Measurements from ENCODE around the gene APAF1.
A peak's percentile ranks its signal among the peaks of the same experiment; 100 is the strongest.
"Not testable (repeated sequence)": the region's sequence is repeated elsewhere in the genome, so short reads cannot be mapped to it uniquely, and the experiment has no call there.

Gene APAF1

DNA sequence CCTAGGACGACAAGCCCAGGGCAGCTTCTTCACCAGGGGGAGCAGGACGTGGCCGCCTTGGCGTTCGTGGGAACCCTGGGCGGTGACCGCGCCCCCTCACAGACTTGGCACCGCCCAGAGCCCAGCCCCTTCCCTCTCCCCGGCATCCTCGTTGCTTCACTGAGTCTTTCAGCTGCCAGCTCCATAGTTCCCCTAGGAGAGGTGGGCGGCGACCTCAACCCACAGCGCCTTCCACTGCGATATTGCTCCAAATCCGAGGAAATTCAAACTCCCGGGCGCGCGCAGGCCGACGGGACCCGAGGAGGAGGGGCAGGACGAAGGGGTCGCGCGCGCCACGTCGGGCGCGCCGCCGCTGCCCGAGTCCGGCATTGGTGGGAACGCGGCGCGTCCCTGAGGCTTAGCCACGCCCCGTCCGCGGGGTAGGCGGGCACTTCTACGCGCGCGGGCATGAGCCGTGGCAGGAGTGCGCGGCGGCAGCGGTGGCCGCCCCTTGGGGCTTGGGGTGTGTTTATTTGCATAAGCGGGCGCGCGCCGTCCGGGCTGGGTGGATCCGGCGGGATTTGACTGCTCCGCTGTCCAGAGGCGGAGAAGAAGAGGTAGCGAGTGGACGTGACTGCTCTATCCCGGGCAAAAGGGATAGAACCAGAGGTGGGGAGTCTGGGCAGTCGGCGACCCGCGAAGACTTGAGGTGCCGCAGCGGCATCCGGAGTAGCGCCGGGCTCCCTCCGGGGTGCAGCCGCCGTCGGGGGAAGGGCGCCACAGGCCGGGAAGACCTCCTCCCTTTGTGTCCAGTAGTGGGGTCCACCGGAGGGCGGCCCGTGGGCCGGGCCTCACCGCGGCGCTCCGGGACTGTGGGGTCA is at the start of gene APAF1, which contains the start of gene IKBIP:
Gene APAF1, plus strand, starts transcription at position 579 of the 860 bp plus-strand sequence. CDS start 3,070 bp downstream, outside the sequence.
Gene IKBIP, minus strand, starts transcription at position 77 of the 860 bp plus-strand sequence. CDS start 87 bp downstream, outside the sequence.
- peak; percentile 88 for DNase-seq

DNA sequence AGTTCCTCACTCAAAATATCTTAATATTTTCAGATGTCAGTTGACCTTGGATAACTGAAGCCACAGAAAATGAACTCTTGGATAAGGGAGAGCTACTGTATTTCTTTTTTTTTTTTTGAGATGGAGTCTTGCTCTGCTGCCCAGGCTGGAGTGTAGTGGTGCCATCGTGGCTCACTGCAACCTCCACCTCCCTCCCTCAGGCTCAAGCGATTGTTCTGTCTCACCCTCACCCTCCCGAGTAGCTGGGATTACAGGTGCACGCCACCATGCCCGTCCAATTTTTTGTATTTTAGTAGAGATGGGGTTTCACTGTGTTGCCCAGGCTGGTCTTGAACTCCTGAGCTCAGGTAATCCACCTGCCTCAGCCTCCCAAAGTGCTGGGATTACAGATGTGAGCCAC is 47.8 kb upstream of the APAF1 start:
- DNase-seq, result not testable (repeated sequence)

DNA sequence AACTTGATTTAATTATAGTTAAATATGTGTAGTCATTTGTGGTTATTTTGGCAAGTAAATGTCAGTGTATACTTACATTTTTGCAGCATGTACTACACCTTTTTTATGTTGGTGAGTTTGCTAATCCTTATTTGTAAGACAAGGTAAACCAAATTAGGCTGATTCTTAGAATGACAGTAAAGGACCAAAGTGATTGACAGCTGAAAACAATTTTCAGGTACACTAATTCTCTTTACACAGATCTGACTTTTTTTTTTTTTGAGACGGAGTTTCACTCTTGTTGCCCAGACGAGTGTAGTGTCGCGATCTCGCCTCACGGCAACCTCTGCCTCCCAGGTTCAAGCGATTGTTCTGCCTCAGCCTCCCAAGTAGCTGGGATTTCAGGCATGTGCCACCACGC is 43.2 kb upstream of the APAF1 start:
- no peak for DNase-seq

DNA sequence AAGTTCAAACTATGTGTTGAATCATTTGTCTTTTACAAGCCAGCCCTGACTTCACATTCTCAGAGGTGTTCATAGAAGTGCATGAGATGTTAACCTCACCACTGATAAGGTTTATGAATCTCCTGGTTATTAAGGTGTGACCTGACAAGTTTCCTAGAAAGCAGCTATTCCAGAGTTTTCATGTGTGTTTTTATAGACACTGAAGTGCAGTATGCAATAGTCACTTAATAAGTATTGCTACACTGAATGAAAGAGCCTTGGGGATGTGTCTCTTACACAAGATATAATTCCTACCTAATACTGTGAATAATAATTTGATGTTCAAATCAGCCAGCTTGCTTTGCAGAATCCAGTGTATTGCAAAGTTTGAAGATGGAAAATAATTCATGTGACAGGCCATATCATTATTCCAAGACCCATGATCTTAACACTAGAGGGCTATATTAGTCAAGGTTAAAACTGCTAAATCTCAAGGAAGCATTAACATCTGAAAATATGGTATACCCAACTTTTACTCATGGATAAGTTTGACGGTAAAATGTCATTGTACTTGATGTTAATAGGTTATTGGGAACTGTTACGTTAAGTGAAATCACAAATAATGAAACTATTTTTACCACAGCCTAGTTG is 38.6 kb upstream of the APAF1 start:
- DNase-seq, result no peak

GRCh38 chr12:98610596-98610995 is 34.5 kb upstream of the APAF1 start:
- no peak for DNase-seq

DNA sequence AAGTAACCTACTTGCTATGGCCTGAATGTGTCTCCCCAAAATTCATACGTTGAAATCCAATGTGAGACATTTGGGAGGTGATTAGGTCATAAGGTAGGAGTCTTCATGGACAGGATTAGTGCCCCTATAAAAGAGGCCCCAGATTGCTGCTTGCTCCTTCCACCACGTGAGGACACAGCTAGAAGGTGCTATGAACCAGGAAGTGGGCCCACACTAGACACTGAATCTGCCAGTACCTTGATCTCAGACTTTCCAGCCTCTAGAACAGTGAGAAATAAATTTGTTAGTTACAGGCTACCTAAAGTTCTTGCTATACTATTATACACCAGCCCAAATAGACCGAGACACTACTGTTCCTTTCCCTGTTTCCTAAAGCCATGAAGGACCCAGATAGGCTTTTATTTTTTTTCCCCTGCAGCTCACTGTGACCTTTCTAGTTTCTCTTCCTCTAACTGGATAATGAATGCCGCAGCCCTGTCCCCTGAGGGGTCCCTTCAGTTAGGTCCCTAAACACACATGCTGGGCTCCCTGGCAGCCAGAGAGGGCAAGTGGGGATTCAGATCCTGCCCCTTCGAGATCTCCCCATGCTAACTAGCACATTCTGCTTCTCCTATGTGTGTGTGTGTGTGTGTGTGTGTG is 32.3 kb upstream of the APAF1 start:
- DNase-seq, result no peak

GRCh38 chr12:98618952-98619351 is 26.1 kb upstream of the APAF1 start:
- no peak for DNase-seq

DNA sequence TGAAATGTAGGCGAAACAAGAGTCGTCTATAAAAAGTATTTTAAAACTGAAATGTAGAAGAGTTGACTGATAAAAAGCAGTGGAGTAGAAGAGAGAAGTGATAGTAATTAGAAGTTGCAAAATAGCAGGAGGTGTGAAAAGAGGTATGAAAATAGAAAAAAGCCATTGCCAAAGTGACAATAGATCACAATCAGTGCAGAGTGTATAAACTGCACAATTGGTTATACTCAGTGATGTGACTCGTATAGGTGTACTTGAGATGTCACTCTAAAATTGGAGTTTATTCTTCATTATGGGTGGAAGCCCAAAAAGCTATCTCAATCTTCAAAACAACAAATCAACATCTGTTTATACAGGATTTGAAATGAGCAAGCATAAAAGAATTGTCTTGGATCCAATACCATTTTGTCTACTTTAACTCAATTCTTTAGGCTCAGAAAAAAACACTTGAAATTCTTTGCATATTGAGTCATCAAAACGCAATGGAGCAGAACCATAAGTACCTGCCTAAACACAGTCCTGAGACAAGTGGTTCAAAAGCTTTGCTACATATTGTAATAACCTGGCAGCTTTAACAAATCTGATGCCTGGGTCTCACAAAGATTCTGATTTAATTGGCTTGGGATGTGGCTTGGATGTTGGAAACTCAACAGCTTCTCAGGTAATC is 9.3 kb upstream of the APAF1 start:
- DNase-seq, result peak; percentile 94

DNA sequence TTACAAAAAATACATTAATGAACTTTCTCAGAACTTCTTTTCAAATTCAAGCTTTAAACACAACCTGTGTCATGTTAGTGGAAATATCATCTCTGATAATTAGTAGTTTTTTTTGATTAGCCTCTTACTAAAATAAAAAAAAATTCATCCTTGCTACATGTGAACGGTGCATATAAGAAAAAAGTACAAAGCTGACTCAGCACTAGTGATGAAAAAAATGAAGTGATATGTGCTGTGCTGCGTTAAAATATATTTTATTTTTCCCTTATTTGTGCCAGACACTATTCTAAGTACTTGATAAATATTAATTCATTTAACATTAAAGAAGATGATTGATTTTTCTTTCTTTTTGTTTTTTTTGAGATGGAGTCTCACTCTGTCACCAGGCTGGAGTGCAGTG is 8.0 kb upstream of the APAF1 start:
- DNase-seq, result no peak

- no peak for DNase-seq
Measured at GRCh38 chr12:98638009-98638408, 7.1 kb upstream of the APAF1 start.

- DNase-seq, result no peak
Measured at GRCh38 chr12:98639491-98639890, 5.6 kb upstream of the APAF1 start.

GRCh38 chr12:98642801-98643200 is 2.3 kb upstream of the APAF1 start:
- DNase-seq, result not testable (repeated sequence)

- peak; percentile 61 for DNase-seq
Measured at GRCh38 chr12:98644433-98644711, 718 bp upstream of the APAF1 start.

DNA sequence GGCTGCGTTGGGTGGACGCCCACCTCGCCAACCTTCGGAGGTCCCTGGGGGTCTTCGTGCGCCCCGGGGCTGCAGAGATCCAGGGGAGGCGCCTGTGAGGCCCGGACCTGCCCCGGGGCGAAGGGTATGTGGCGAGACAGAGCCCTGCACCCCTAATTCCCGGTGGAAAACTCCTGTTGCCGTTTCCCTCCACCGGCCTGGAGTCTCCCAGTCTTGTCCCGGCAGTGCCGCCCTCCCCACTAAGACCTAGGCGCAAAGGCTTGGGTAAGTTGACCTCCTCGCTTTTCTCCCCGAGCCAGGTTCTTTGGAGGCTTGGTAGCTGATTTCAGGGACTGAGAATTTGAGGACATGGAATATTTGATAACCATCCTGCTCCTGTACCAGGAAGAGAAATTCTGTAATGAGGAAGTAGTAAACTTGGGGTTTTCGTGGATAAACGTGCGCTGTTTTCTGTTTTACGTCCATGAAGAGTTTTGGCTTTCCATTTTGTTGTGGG is 530 bp downstream of the APAF1 start:
- DNase-seq, result peak; percentile 20

- peak; percentile 16 for DNase-seq
Measured at GRCh38 chr12:98646294-98647090, 1.4 kb downstream of the APAF1 start.

- no peak for DNase-seq
Measured at GRCh38 chr12:98651328-98651727, 6.2 kb downstream of the APAF1 start.

DNA sequence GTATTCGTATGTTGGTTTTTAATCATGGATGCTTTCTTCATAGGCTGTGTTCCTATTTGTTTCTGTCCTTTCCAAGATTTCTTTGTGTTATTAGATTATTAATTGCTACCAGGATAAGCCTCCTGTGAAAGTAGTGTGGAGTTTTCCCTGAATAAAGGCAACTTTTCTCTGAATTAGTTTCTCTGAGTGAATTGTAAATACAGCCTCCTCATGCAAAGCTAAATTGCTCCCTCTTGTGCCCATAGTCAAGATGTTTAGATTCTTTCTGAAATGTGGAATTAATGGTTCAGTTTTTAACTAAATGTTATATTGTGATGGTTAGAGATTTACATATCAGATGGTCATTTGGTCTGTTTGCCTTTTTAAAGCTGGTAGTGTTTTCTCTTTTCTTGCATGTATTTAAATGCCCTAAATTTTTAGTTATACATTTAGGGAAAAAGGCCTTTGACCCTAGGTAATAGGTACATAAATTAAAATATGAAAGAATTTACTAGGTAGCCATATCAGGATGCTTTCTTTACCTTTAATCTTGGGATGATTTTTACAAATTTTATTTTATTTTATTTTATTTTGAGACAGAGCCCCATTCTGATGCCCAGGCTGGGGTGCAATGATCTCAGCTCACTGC is 8.9 kb downstream of the APAF1 start:
- DNase-seq, result peak; percentile 40

- no peak for DNase-seq
Measured at GRCh38 chr12:98656289-98657101, 11.4 kb downstream of the APAF1 start.

- no peak for DNase-seq
Measured at GRCh38 chr12:98660521-98660920, 15.4 kb downstream of the APAF1 start.

- no peak for DNase-seq
Measured at GRCh38 chr12:98669751-98670150, 24.7 kb downstream of the APAF1 start.

GRCh38 chr12:98671459-98671858 is 26.4 kb downstream of the APAF1 start:
- DNase-seq, result no peak
